NCI-H1436 (cell line): ENCODE data around the gene SHISA5.
"Not testable (repeated sequence)": the region's sequence is repeated elsewhere in the genome, so short reads cannot be mapped to it uniquely, and the experiment has no call there.

Source experiments
- DNase-seq: peaks from one replicate; lab custom pipeline; 2025; lab: John Stamatoyannopoulos, UW

The SHISA5 gene

DNA sequence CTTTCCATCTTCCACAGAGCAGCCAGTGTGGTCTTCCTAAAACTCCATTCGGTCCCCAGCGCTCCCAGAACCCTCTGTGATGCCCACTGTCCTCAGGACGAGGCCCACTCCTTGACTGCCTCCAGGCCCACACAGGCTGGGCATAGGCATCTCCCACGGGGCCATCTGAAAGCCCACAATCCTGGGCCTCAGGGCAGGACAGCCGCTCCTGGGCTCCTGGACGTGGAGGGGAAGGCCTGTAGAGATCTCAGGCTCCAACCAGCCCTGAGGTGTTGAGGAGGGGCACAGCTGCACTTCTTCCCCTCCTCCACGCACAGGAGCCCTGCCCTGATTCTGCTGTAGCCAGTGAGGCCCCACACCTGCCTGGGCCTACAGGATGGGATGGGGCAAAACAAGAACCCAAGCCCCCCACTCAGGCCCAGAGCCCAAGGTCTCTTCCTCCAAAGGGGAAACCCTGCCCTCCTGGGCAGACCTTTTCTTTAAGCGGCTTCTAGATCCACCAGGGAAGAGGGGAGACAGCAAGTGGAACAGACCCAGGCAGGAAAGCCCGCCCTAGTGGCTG lies 25.9 kb downstream of the SHISA5 start:
- no peak for DNase-seq

DNA sequence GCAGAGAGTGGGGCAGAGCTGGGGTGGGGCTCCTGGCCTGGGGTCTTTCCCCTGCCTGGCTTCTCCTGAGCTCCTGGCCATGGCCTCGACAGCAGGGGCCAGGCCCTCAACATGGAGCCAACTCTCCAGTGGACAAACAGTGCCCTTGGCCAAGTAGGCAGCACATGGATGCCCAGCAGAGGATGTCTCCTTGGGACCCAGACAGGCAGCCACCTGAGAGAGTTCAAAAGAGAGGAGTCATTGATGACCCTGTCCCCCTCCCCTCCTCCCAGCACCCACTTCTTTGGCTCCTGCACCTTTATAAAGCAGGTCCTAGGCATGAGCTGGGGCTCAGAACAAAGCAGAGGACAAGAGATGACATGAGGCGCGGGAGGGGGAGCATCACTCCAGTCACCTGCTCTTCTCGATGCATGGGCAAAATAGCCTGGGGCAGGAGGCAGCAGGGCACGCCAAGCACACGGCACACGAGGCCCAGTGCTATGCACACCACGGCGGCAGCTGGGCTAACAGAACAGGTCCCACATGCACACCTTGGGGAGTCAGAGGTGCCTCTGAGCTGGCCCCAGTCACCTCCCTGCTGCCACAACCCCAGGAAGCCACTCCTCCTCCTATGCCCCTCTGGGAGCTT lies 27.4 kb downstream of the SHISA5 start:
- no peak for DNase-seq

- DNase-seq = no peak
Observed at GRCh38 chr3:48475188-48475587, 28.8 kb downstream of the SHISA5 start.

- DNase-seq = no peak
Observed at GRCh38 chr3:48474619-48475018, 29.4 kb downstream of the SHISA5 start.

DNA sequence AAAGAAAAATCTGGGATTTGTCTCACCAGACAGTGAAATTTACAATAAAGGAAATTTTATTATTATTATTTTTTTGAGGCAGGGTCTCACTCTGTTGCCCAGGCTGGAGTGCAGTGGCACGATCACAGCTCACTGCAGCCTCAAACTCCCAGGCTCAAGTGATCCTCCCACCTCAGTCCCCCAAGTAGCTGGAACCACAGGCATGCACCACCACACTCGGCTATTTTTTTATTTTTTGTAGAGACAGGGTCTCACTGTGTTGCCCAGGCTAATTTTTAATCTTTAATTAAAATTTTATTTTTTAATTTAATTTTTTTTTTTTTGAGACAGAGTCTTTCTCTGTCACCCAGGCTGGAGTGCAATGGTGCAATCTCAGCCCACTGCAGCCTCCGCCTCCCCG lies 29.9 kb downstream of the SHISA5 start:
- not testable (repeated sequence) for DNase-seq

GRCh38 chr3:48473617-48473952 lies 30.4 kb downstream of the SHISA5 start:
- DNase-seq = no peak

GRCh38 chr3:48472923-48473616 lies 30.9 kb downstream of the SHISA5 start:
- DNase-seq = peak; percentile 65

- no peak for DNase-seq
Observed at GRCh38 chr3:48472673-48472922, 31.4 kb downstream of the SHISA5 start.

DNA sequence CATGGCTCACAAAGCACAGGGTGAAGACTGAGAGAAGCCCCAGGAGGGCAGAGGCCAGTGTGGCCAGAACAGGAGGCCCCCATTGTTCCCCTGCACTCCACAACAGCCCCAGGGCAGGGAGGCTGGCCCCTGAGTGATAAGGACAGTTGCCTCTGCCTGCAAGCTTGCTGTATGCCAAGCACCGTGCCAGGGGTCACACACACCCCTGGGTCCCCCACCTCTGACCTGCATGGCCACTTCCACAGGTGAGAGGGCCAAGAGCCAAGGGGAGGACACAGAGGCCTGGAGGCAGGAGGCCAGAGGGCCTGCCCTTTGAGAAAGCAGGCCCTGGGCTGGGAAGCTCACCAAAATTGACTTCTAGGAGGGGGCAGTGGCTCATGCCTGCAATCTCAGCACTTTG lies 33.7 kb downstream of the SHISA5 start:
- DNase-seq = no peak

DNA sequence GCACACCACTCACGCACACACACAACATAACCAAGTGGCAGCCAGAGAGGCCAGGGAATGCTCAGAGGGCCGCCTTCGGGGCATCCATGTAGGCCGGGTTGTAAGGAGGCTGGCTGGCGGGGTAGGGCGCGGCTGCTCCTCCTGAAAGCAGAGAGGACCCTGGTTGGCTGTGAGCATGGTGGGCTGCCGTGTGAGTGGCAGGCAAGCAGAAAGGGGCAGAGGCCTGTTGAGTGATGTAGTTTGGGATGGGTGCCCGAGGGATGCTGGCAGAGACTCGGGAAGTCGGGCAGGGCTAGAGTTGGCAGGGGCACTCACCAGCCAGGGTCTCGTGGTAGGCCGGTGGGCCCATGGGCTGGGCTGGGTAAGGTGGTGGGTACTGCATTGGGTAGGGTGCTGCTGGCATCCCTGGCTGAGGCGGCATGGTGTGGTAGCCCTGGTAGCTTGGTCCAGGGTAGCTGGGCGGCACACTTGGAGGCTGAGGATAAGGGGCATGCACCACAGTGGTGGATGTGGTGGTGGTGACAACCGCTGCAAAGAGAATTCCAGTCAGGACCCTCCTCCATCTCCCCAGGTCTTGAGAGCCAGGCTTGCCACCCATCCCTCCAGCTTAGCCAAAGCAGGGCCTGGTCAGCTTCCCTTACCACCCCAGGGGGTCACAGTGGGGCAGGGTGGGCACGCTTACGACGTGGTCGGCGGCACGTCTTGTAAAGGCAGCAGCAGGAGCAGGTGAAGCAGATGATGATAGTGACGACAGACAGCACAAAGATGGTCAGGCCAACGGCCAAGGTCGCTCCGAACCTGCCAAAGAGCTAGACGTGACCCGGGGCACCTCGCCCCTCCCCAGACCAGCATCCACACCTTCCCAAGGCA lies 34.7 kb downstream of the SHISA5 start:
- no peak for DNase-seq

GRCh38 chr3:48468329-48468731 lies 35.6 kb downstream of the SHISA5 start:
- DNase-seq = no peak

DNA sequence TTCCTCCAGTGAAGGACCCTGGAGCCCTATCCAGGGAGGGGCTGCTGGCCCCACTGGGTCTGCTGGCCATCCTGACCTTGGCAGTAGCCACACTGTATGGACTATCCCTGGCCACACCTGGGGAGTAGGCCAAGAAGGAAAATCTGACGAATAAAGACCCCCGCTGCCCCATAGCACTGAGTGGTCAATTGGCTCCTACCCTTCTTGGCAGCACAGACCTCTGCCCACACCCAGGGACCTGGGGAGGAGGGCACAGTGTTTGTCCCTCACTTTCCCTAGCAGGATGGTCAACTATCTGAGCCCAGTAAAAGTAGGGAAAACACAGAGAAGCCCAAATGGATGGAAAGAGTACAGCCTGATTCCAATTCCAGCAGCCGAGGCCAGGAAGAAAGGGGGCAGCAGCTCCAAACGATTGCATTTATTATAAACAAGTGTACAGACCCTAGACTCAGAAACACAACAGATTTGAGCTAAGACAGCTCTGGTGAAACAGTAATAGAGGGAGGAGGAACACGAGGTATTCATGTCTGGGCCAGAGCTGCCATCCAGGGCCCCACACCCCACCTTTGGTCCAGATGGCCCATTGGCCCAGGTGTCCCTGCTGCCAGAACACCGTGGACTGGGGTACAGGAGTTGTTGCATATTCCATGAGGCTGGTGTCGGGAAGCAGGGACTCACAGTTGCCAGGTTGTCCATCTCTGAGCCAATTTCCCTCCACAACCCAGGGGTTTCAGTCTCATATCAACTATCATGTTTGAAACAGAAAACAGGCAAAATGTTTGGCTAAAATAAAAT lies 36.3 kb downstream of the SHISA5 start:
- DNase-seq = no peak

DNA sequence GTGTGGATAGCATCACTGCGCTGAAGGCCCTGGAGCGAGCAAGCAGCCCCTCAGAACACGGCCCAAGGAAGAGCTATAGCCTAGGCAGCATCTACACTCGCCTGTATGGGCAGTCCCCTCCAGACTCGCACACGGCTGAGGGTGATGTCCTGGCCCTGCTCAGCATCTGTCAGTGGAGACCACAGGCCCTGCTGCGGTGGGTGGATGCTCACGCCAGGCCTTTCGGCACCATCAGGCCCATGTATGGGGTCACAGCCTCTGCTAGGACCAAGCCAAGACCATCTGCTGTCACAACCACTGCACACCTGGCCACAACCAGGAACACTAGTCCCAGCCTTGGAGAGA lies 36.9 kb downstream of the SHISA5 start:
- DNase-seq = no peak

DNA sequence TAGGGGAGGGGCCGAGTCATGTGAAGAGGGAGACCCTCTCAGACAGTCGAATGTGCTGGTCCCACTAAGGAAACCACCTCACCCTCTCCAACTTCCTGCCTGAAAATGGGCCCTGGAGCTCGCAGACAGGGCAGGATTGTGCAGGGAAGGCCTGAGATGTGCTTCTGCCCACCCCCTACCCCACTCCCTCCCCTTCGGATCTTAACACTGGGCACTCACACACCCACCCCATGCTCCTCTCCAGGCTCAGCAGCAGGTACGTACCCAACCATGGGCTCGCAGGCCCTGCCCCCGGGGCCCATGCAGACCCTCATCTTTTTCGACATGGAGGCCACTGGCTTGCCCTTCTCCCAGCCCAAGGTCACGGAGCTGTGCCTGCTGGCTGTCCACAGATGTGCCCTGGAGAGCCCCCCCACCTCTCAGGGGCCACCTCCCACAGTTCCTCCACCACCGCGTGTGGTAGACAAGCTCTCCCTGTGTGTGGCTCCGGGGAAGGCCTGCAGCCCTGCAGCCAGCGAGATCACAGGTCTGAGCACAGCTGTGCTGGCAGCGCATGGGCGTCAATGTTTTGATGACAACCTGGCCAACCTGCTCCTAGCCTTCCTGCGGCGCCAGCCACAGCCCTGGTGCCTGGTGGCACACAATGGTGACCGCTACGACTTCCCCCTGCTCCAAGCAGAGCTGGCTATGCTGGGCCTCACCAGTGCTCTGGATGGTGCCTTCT lies 37.4 kb downstream of the SHISA5 start:
- DNase-seq = no peak

DNA sequence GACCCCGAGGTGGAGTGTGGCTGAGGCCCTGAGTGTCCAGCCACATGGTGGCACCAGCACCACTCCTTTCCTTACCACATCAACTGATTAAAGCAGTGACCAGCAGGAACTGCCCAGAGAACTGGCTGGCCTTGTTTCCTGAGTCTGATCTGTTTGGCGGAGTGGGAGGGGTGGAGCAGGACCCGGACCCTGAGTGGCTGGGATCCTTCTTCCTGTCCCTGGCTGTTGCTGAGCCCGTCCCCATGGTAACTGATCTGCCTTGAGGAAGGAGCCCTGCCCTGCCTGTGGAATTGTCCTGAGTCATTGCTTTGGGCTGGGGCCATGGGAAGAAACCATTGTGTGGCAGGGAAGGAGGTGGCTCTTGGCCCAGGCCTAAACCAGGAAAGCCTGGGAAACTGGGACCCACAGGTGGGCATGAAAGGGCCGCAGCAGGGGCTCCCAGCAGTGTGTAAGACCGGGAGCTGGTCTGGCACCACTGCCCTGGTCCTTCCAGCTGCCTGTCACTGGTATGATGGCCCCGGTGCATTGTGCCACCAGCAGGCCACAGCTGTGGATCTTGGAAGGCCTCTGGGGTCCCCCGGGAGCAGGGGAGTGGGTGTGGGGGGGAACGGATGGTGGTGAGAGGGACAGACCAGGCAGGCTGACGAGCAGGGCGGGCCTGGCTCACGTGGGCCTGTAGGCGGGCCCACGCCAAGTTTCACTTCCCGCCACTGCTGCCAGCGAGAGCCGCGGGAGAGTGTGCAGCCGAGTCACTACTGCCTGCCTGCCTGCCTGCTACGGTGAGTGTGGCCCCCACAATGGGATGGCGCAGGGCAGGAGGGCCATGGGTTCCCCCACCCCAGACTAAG lies 38.2 kb downstream of the SHISA5 start:
- peak; percentile 47 for DNase-seq

DNA sequence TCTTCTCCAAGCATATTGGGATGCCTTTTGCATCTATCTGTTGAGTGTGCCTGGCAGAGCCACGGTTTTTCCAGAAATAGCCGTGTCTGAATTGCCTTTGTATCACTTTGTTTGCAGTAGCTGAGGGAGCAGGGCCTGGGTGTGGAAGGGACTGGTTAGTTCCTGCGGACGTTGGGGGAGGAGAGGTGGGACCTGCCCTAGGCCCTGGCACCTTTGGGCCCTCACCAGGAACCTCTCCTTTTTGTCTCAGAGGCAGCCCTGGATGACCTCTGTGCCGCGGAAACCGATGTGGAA lies 38.8 kb downstream of the SHISA5 start:
- no peak for DNase-seq

GRCh38 chr3:48464713-48465221 lies 39.2 kb downstream of the SHISA5 start:
- DNase-seq = no peak

GRCh38 chr3:48463703-48464102 lies 40.3 kb downstream of the SHISA5 start:
- DNase-seq = no peak

DNA sequence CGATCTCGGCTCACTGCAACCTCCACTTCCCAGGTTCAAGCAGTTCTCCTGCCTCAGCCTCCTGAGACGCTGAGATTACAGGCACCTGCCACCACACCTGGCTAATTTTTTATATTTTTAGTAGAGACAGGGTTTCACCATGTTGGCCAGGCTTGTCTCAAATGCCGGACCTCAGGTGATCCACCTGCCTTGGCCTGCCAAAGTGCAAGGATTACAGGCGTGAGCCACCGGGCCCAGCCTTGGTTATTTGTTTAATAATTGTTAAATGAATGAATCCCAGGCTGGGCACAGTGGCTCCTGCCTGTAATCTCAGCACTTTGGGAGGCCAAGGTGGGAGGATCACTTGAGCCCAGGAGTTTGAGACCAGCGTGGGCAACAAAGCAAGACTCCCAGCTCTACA lies 42.2 kb downstream of the SHISA5 start:
- DNase-seq = not testable (repeated sequence)

DNA sequence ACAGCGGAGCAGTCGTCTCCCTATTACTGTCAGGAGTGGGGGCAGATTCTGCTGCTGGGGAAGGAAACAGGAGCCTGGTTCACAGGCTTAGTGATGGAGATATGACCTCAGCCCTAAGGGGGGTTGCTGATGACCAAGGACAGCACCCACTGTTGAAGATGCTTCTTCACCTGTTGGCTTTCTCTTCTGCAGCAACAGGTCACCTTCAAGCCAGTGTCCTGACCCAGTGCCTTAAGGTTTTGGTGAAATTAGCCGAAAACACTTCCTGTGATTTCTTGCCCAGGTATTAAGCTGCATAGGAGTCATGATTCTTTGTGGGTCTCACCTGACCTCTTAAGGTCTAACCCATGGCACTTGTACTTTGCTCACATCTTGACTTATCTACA lies 43.5 kb downstream of the SHISA5 start:
- DNase-seq = no peak
